Choroid plexus epithelial cell (primary cell): Measurements from ENCODE around the gene TPM2.

Experiments
- DNase-seq: peaks from one replicate; pipeline ENCODE4 v3.0.0-alpha.2; 2010; ENCODE audit warnings: low read depth
- H3K4me3 ChIP-seq: 2 replicates; pipeline ENCODE4 v1.5.1; 2011; ENCODE audit warnings: low read depth, mild to moderate bottlenecking, control low read depth, low read length, moderate library complexity
- CTCF ChIP-seq: conservative IDR thresholded peaks from 2 replicates; pipeline ENCODE4 v1.5.1; 2011; ENCODE audit warnings: low read depth, mild to moderate bottlenecking, control low read depth, inconsistent platforms, low read length, moderate library complexity

The TPM2 gene

GRCh38 chr9:35679091-35679490 is 10.6 kb downstream of the TPM2 start:
- no peak for TF ChIP-seq CTCF
- H3K4me3 ChIP-seq = no peak overlapping the region
- DNase-seq = no peak

GRCh38 chr9:35675732-35676392 is 13.9 kb downstream of the TPM2 start:
- DNase-seq = no peak
- peak overlapping the region; percentile 59 for H3K4me3 ChIP-seq

GRCh38 chr9:35675204-35675603 is 14.5 kb downstream of the TPM2 start:
- DNase-seq = no peak
- TF ChIP-seq CTCF = no peak
- H3K4me3 ChIP-seq = peak overlapping the region; percentile 59

More at GRCh38 chr9:35675732-35676392, 13.9 kb downstream of the TPM2 start:
- no peak for TF ChIP-seq CTCF

GRCh38 chr9:35674025-35674361 is 15.7 kb downstream of the TPM2 start:
- no peak for DNase-seq
- no peak for TF ChIP-seq CTCF
- H3K4me3 ChIP-seq = no peak overlapping the region

- H3K4me3 ChIP-seq = no peak within 1 kb of the TSS
- DNase-seq = no peak
- no peak for TF ChIP-seq CTCF
Measured at GRCh38 chr9:35673132-35674024, 16.3 kb downstream of the TPM2 start, which contains the start of gene CA9. TSS of gene CA9 (plus strand) at chr9:35673928. CDS start at chr9:35673960, 32 bp downstream.

- H3K4me3 ChIP-seq = no peak overlapping the region
- DNase-seq = peak; percentile 83
- no peak for TF ChIP-seq CTCF
Measured at GRCh38 chr9:35669331-35670145, 20.2 kb downstream of the TPM2 start.
